ENCODE data around the gene ADGRF1. TPM values are rescaled to one million over a fixed set of nuclear protein-coding genes. Genes with fewer than 3 reads are reported as not detected.
"Not testable (repeated sequence)": the region's sequence is repeated elsewhere in the genome, so short reads cannot be mapped to it uniquely, and the experiment has no call there.

ADGRF1 gene
- total RNA-seq: not detected

DNA sequence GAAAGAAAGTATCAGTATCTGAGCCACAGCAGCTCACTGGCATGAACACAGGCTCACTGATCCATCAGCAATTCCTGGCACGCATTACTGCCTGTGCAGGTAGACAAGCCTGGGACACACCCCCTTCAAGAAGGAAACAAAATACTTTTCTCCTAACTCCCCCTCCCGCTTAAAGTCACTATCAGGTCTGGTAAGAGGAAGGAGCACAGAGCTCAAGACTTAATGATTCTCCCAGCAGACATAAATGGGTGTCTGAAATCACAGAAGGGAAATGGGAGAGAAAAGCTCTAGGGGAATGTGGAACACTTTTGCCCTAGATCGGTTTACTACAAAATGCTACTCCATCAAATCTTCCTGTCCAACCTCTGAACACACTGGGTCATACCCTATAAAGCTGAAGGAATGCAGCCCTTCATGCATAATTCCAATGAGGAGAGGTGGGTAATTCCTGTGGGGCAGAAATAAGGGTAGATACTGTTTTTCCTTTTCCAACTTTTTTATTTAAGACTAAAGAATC lies at the start of gene ADGRF1:
Gene ADGRF1 (minus strand): TSS at position 58 of the 517 bp plus-strand sequence. CDS start 13,271 bp downstream, outside the sequence.
- in situ Hi-C loops (cut with MboI; ENCODE audit: low sequenced_read_pairs in 4 of 4) (loop anchor here in 3 of 4 donors (10.0 kb wide), 1 partner anchor 198 kb away; no protein-coding TSS in a partner anchor), intact Hi-C loops (cut with DNase I; ENCODE audit: low total_unique reads) (no loop called here)
- Histone ChIP-seq H3K36me3 (no peaks in the 10 kb centered on the region), H3K4me3 (no peak within 1 kb of the TSS), H3K4me1 (no peaks in the 10 kb centered on the region), H3K27me3 (no peaks in the 10 kb centered on the region), H3K27ac (no peak within 1 kb of the TSS), H3K9me3 (no peaks in the 10 kb centered on the region)
- DNase-seq (no peak), ATAC-seq (no peak)
- TF ChIP-seq, protein P1, sequence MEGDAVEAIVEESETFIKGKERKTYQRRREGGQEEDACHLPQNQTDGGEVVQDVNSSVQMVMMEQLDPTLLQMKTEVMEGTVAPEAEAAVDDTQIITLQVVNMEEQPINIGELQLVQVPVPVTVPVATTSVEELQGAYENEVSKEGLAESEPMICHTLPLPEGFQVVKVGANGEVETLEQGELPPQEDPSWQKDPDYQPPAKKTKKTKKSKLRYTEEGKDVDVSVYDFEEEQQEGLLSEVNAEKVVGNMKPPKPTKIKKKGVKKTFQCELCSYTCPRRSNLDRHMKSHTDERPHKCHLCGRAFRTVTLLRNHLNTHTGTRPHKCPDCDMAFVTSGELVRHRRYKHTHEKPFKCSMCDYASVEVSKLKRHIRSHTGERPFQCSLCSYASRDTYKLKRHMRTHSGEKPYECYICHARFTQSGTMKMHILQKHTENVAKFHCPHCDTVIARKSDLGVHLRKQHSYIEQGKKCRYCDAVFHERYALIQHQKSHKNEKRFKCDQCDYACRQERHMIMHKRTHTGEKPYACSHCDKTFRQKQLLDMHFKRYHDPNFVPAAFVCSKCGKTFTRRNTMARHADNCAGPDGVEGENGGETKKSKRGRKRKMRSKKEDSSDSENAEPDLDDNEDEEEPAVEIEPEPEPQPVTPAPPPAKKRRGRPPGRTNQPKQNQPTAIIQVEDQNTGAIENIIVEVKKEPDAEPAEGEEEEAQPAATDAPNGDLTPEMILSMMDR (IDR thresholded peaks at IDR 0.05 in 4 of 5, conservative IDR thresholded peaks at IDR 0.05 in 1 of 5): no peak
- TF ChIP-seq POLR2A (IDR thresholded peaks at IDR 0.05): no peak

DNA sequence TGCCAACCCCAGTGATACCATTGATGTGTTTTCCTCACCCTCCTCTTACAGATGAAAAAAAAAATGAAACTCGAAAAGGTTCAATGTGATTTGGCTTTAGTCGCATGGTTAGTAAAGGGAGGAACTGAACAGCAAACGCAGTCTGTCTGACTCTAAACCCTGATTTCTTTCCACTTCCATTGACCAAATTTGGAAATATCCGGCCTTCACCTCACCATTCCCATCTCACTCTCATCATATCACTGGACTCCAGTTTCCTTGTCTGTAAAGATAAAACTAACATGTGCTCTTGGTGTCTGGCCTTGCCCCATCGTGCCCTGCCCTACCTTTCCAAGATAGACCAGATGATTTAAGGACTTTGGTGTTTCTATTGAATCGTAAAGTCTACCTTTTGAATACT lies 48.7 kb upstream of the ADGRF1 start:
- ATAC-seq: no peak
- no peak for TF ChIP-seq POLR2A (IDR thresholded peaks at IDR 0.05)
- no peak overlapping the region for H3K4me3 ChIP-seq
- no peaks in the 10 kb centered on the region for H3K36me3 ChIP-seq
- no peaks in the 10 kb centered on the region for H3K27me3 ChIP-seq
- H3K27ac ChIP-seq: no peak overlapping the region
- in situ Hi-C loops (cut with MboI; ENCODE audit: low sequenced_read_pairs in 4 of 4) (loop anchor here in 1 of 4 donors (10.0 kb wide), 1 partner anchor 154 kb away; no protein-coding TSS in a partner anchor), intact Hi-C loops (cut with DNase I; ENCODE audit: low total_unique reads) (no loop called here)
- no peaks in the 10 kb centered on the region for H3K9me3 ChIP-seq
- no peaks in the 10 kb centered on the region for H3K4me1 ChIP-seq
- no peak for DNase-seq

DNA sequence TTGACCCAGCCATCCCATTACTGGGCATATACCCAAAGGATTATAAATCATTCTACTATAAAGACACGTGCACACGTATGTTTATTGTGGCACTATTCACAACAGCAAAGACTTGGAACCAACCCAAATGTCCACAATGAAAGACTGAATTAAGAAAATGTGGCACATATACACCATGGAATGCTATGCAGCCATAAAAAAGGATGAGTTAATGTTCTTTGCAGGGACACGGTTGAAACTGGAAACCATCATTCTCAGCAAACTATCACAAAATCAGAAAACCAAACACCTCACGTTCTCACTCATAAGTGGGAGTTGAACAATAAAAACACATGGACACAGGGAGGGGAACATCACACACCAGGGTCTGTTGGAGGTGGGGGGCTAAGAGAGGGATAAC lies 47.3 kb upstream of the ADGRF1 start:
- not testable (repeated sequence) for H3K27ac ChIP-seq, H3K36me3 ChIP-seq

DNA sequence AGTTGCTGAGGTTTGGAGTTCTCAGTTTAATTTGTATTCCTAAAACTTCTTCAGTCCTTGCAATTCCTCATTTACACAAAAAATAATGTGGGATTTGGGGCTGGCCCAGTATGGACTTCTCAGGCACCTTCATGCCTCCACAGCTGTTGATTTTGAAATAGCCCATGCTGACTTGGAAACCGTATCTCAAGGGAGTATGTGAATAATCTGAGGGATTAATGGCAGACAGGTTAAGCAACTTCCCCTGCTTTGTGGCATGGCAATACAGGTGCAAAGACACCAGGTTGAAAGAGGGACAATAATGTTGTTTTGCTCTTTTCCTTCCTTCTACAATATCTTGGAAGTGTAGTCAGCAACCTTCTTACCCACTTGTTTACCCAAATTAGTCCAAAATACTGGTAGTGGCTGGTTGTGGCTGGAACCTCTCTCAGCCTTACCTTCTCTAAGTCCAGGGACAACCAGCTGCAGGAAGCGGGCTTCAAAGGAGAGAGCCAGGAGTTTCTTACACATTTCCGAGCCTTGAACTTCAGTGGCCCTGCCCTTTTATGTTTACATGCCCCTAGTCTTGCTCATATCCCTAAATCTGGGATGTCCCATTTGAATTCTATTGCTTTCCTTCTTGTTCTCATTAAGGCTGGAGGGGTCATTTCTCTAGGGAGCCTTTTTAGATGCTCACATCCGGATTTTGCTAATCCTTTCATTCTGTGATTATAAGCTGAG lies 44.1 kb upstream of the ADGRF1 start:
- no peak overlapping the region for H3K27ac ChIP-seq
- ATAC-seq: no peak
- in situ Hi-C loops (cut with MboI; ENCODE audit: low sequenced_read_pairs in 4 of 4): no loop called here

More for the DNA sequence above, 47.3 kb upstream of the ADGRF1 start:
- H3K4me3 ChIP-seq; H3K9me3 ChIP-seq; DNase-seq; ATAC-seq; H3K27me3 ChIP-seq; in situ Hi-C loops (cut with MboI; ENCODE audit: low sequenced_read_pairs in 4 of 4); intact Hi-C loops (cut with DNase I; ENCODE audit: low total_unique reads); H3K4me1 ChIP-seq: not testable (repeated sequence)

DNA sequence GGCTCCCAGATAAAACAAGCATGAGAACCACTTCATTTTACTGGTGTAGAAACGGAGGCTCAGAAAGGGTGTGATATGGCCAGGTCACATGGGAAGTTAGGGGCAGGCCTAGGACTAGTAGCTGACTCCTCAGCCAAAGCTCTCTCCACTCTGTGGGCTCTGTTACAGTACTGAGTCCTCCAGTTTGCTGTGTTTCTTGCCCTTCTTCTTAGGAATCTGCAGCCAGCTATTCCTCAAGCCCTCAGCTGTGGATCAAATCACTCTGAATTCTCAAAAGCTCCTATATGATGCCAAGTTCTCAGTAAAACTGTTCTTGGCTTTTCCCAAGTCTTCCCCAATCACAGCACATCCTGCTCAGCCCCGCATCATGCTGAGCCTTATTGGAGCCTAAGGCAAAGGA lies 42.5 kb upstream of the ADGRF1 start:
- ATAC-seq (no peak), DNase-seq (no peak)
- Histone ChIP-seq H3K9me3 (no peaks in the 10 kb centered on the region), H3K27me3 (no peaks in the 10 kb centered on the region), H3K36me3 (no peaks in the 10 kb centered on the region), H3K4me1 (peaks cover 6 to 12% of the 10 kb centered on the region in 2 donors), H3K4me3 (no peak overlapping the region), H3K27ac (no peak overlapping the region)
- intact Hi-C loops (cut with DNase I; ENCODE audit: low total_unique reads) (no loop called here), in situ Hi-C loops (cut with MboI; ENCODE audit: low sequenced_read_pairs in 4 of 4) (no loop called here)
- TF ChIP-seq, protein P1 (IDR thresholded peaks at IDR 0.05 in 4 of 5, conservative IDR thresholded peaks at IDR 0.05 in 1 of 5): no peak
- no peak for TF ChIP-seq POLR2A (IDR thresholded peaks at IDR 0.05)

More for the DNA sequence above, 44.1 kb upstream of the ADGRF1 start:
- intact Hi-C loops (cut with DNase I; ENCODE audit: low total_unique reads): no loop called here
- Histone ChIP-seq H3K4me3 (no peak overlapping the region), H3K9me3 (no peaks in the 10 kb centered on the region), H3K27me3 (no peaks in the 10 kb centered on the region), H3K36me3 (no peaks in the 10 kb centered on the region), H3K4me1 (peaks cover 6 to 12% of the 10 kb centered on the region in 2 donors)
- DNase-seq: no peak
- TF ChIP-seq, protein P1 (IDR thresholded peaks at IDR 0.05 in 4 of 5, conservative IDR thresholded peaks at IDR 0.05 in 1 of 5): no peak
- no peak for TF ChIP-seq POLR2A (IDR thresholded peaks at IDR 0.05)
